Measurements from ENCODE around the gene TMEM131L. TPM values are rescaled to one million over a fixed set of nuclear protein-coding genes. Genes with fewer than 3 reads are reported as not detected.
A peak's percentile ranks its signal among the peaks of the same experiment; 100 is the strongest.

The TMEM131L gene
- total RNA-seq, 1 donor from 2014 or later = 60.2 TPM

DNA sequence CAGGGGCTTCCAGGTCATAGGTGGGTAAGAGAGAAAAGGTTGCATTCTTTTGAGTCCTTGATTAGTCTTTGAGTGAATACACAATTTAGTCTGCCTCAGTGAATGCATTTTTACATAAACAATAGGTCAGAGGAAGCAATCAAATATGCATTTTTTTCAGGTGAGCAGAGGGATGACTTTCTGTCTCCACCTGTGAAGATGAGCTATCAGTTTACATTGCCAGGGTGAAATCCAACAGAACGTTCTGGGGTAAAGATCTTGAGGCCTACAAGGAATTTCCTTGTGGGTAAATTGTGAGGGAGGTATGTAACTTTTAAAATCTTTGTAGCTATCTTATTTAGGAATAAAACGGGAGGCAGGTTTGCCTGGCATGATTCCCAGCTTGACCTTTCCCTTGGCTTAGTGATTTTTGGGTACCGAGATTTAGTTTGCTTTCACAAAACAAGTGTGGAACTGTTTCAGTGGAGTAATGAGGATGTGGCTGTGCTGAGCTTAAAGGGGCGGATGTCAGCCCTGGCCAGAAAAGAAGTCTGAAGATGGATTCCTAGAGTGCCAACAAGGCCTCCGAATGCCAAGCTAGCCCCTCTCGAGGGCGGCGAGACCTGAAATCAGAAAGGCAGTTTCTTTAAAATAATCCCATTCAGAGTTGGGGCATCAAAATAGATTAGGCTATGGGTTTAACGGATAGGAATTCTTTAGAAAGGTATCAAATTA, 29.5 kb downstream of the TMEM131L start:
- TF ChIP-seq, protein P1, sequence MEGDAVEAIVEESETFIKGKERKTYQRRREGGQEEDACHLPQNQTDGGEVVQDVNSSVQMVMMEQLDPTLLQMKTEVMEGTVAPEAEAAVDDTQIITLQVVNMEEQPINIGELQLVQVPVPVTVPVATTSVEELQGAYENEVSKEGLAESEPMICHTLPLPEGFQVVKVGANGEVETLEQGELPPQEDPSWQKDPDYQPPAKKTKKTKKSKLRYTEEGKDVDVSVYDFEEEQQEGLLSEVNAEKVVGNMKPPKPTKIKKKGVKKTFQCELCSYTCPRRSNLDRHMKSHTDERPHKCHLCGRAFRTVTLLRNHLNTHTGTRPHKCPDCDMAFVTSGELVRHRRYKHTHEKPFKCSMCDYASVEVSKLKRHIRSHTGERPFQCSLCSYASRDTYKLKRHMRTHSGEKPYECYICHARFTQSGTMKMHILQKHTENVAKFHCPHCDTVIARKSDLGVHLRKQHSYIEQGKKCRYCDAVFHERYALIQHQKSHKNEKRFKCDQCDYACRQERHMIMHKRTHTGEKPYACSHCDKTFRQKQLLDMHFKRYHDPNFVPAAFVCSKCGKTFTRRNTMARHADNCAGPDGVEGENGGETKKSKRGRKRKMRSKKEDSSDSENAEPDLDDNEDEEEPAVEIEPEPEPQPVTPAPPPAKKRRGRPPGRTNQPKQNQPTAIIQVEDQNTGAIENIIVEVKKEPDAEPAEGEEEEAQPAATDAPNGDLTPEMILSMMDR (IDR thresholded peaks at IDR 0.05; ENCODE audit: partially characterized antibody, unreplicated experiment) = no peak
- H3K4me1 Mint-ChIP-seq (ENCODE audit: low read depth, unreplicated experiment) = peaks cover 22% of the 10 kb centered on the region
- peaks cover 1% of the 10 kb centered on the region for H3K9me3 Mint-ChIP-seq (ENCODE audit: unreplicated experiment)
- H3K27me3 Mint-ChIP-seq (ENCODE audit: unreplicated experiment) = peaks cover 4% of the 10 kb centered on the region
- H3K36me3 Mint-ChIP-seq (ENCODE audit: unreplicated experiment) = no peaks in the 10 kb centered on the region
- no peak for DNase-seq
- H3K4me3 Mint-ChIP-seq (ENCODE audit: unreplicated experiment) = no peak overlapping the region
- H3K27ac Mint-ChIP-seq (ENCODE audit: unreplicated experiment) = no peak overlapping the region

- H3K4me1 Mint-ChIP-seq (ENCODE audit: low read depth, unreplicated experiment) = peaks cover 20% of the 10 kb centered on the region
- H3K27ac Mint-ChIP-seq (ENCODE audit: unreplicated experiment) = no peak overlapping the region
Measured at GRCh38 chr4:153497091-153497531, 31.0 kb downstream of the TMEM131L start.

DNA sequence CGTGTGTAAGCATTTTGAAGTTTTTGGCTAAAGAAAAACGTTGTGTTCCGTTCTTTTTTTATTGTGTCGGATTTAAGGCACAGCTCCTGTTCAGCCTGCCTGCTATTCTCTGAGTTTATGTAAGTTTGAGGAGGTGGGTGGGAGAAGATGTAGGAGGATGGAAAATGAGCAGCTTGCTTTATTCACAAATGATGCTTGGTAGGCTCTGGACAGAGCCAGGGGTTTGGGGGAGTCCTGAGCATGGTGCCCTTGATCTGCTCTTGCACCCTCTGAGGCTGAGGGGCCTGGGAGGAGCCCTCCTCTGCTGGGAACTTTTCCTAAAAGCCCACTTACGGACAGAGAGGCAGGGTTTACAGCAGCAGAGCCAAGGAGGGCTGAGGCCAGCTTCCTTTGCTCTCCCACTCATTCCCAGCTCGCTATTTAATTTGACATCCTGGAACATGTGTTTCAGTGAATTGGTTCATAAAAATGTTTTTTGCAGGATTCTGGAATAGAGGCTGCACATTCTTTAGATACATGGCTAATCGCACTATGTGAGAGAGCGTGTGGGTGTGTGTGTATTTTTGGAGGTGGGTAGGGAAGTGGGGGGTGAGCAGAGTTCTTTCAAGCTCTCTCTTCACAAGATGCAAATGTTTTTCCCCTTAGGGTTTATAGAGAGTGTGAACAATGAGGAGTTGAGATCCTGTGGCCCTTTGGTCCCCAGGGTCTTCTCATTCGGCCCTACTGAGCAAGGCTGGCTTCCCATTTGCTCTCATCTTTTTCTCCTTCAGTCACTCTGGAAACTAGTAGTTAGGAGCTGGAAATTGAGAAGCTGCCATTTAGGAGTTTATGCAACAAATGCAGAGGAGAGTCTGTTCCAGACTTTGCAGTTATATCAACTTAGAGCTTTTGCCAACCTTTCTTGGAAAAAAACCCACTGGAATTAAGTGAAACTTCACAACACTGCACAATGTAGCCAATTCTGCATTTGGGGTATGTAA, 32.1 kb downstream of the TMEM131L start:
- no peak for DNase-seq
- TF ChIP-seq, protein P1 (IDR thresholded peaks at IDR 0.05; ENCODE audit: partially characterized antibody, unreplicated experiment) = no peak
- H3K27ac Mint-ChIP-seq (ENCODE audit: unreplicated experiment) = peak overlapping the region; percentile 86
- H3K27me3 Mint-ChIP-seq (ENCODE audit: unreplicated experiment) = peaks cover 4% of the 10 kb centered on the region
- no peaks in the 10 kb centered on the region for H3K36me3 Mint-ChIP-seq (ENCODE audit: unreplicated experiment)
- peak overlapping the region; percentile 65 for H3K4me3 Mint-ChIP-seq (ENCODE audit: unreplicated experiment)
- H3K9me3 Mint-ChIP-seq (ENCODE audit: unreplicated experiment) = peaks cover 1% of the 10 kb centered on the region
- peaks cover 20% of the 10 kb centered on the region for H3K4me1 Mint-ChIP-seq (ENCODE audit: low read depth, unreplicated experiment)

More at GRCh38 chr4:153497091-153497531, 31.0 kb downstream of the TMEM131L start:
- no peak for DNase-seq
- Mint-ChIP-seq H3K36me3 (ENCODE audit: unreplicated experiment) (no peaks in the 10 kb centered on the region), H3K9me3 (ENCODE audit: unreplicated experiment) (peaks cover 1% of the 10 kb centered on the region), H3K4me3 (ENCODE audit: unreplicated experiment) (no peak overlapping the region), H3K27me3 (ENCODE audit: unreplicated experiment) (peaks cover 4% of the 10 kb centered on the region)
- TF ChIP-seq, protein P1 (IDR thresholded peaks at IDR 0.05; ENCODE audit: partially characterized antibody, unreplicated experiment) = no peak

- Mint-ChIP-seq H3K4me3 (ENCODE audit: unreplicated experiment) (no peak overlapping the region), H3K27ac (ENCODE audit: unreplicated experiment) (no peak overlapping the region), H3K9me3 (ENCODE audit: unreplicated experiment) (peaks cover 1% of the 10 kb centered on the region), H3K4me1 (ENCODE audit: low read depth, unreplicated experiment) (peaks cover 20% of the 10 kb centered on the region), H3K27me3 (ENCODE audit: unreplicated experiment) (peaks cover 4% of the 10 kb centered on the region), H3K36me3 (ENCODE audit: unreplicated experiment) (no peaks in the 10 kb centered on the region)
- TF ChIP-seq, protein P1 (IDR thresholded peaks at IDR 0.05; ENCODE audit: partially characterized antibody, unreplicated experiment) = no peak
- DNase-seq = no peak
Measured at GRCh38 chr4:153499005-153499404, 32.8 kb downstream of the TMEM131L start.
